ENCODE data around the gene CDKN2B-AS1. TPM values are rescaled to one million over a fixed set of nuclear protein-coding genes. Genes with fewer than 3 reads are reported as not detected.

Gene CDKN2B-AS1
- total RNA-seq, 2 donors from 2014 or later, result not detected

DNA sequence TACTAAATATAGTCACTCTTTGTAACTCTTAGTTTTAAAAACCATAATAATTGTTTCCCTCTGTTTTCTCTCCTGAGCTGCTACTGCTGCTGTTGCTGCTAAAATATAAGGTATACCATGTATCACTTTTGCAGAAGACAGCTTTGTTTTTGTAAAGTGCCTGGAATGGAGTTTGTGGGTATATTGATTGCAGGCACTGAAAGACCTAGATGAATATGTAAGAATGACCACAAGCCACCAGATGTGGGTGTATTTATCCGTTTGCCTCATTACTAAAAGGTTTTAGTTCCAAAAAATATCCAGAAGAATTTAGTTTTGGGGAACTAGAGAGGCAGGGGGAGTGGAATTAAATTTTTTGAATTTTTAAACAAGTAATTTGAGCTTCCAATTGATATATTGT is 165.6 kb downstream of the CDKN2B-AS1 start:
- no peaks in the 10 kb centered on the region for H3K36me3 ChIP-seq
- no peak overlapping the region for H3K4me3 ChIP-seq
- TF ChIP-seq, protein P1, sequence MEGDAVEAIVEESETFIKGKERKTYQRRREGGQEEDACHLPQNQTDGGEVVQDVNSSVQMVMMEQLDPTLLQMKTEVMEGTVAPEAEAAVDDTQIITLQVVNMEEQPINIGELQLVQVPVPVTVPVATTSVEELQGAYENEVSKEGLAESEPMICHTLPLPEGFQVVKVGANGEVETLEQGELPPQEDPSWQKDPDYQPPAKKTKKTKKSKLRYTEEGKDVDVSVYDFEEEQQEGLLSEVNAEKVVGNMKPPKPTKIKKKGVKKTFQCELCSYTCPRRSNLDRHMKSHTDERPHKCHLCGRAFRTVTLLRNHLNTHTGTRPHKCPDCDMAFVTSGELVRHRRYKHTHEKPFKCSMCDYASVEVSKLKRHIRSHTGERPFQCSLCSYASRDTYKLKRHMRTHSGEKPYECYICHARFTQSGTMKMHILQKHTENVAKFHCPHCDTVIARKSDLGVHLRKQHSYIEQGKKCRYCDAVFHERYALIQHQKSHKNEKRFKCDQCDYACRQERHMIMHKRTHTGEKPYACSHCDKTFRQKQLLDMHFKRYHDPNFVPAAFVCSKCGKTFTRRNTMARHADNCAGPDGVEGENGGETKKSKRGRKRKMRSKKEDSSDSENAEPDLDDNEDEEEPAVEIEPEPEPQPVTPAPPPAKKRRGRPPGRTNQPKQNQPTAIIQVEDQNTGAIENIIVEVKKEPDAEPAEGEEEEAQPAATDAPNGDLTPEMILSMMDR (IDR thresholded peaks at IDR 0.05), result no peak
- H3K27me3 ChIP-seq, result no peaks in the 10 kb centered on the region
- H3K9me3 ChIP-seq, result no peaks in the 10 kb centered on the region
- peaks cover 0 to 6% of the 10 kb centered on the region in 2 donors for H3K4me1 ChIP-seq
- no peak overlapping the region for H3K27ac ChIP-seq
- no peak for DNase-seq (ENCODE audit: low spot score)

DNA sequence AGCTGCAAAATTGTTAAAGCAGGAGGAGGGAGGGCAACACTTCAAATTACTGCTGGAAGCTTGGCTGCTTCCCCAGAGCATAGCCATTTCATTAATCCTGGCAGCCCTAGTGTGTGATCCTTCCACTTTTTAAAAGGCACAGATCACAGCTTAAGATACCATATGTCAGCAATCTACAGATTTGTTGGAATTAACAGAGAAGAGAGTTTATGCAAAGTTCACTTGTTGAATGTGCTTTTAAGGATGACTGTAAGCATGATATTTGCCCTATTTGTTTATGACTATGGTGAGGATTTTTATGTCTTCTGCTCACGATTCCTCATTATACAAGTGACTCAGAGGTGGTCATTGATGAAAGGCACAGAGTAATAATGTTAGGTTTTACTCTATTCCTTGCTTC is 170.6 kb downstream of the CDKN2B-AS1 start:
- no peaks in the 10 kb centered on the region for H3K36me3 ChIP-seq
- no peak for DNase-seq (ENCODE audit: low spot score)
- no peaks in the 10 kb centered on the region for H3K27me3 ChIP-seq
- TF ChIP-seq, protein P1 (IDR thresholded peaks at IDR 0.05), result no peak
- no peaks in the 10 kb centered on the region for H3K4me1 ChIP-seq
- H3K9me3 ChIP-seq, result no peaks in the 10 kb centered on the region
- H3K4me3 ChIP-seq, result no peak overlapping the region
- H3K27ac ChIP-seq, result no peak overlapping the region

DNA sequence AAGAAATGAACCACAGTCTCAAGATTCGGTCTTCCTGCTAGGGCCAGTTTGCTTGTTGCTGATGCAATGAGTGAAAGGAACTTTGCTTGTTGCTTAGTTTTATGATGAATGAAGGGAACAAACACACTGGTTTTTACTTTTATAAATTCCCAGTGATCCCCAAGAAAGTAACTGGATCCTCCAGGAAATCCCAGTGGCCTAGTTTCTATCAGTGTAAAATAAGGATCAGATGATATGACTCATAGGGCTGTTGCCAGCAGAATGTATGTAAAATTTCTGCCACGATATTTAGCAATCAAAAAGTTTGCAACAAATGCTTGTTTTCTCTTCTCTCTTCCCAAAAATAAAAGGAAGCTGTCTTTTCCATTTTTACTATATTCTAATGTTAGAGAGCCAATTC is 174.7 kb downstream of the CDKN2B-AS1 start:
- no peak for DNase-seq (ENCODE audit: low spot score)
- H3K27me3 ChIP-seq, result no peaks in the 10 kb centered on the region
- H3K36me3 ChIP-seq, result no peaks in the 10 kb centered on the region
- no peaks in the 10 kb centered on the region for H3K9me3 ChIP-seq
- TF ChIP-seq, protein P1 (IDR thresholded peaks at IDR 0.05), result no peak
- no peak overlapping the region for H3K4me3 ChIP-seq
- no peaks in the 10 kb centered on the region for H3K4me1 ChIP-seq
- H3K27ac ChIP-seq, result no peak overlapping the region

DNA sequence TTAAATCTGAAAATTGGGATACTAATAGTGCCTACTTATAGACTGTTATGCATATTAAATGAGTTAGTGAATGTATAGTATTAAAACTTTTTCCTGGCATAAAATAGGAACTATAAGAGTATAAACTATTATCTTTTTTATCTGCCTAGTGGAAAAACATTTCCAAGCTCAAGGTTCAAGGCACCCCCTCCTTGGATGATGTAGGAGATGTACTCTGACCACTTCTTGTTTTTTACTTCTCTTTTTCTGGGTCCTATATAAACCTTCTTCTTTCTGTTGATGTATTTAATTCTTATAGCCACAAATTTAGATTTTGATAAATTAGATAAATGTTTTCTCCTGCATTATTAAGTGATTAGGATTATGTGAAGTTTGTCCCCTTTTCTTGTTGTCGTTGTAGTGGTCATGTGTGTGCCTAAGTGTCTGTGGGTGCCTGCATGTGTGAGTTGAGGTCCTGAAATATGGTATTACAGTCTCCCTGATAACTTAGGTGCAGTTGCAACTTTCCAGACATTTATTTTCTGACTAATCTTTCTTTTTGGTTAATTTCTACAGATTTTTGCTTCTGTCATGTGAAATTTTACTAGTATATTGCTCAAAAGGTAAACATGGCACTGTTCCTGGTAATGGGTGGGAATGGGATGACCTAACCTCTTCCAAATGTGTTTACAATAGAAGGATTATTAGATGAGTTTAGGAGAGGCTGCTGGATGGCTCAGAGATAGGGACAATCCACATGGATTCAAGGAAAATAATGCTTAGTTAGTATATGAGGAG is 175.3 kb downstream of the CDKN2B-AS1 start:
- Histone ChIP-seq H3K4me3 (no peak overlapping the region), H3K4me1 (no peaks in the 10 kb centered on the region), H3K9me3 (no peaks in the 10 kb centered on the region), H3K27me3 (no peaks in the 10 kb centered on the region), H3K27ac (no peak overlapping the region), H3K36me3 (no peaks in the 10 kb centered on the region)
- no peak for DNase-seq (ENCODE audit: low spot score)
- TF ChIP-seq, protein P1 (IDR thresholded peaks at IDR 0.05), result no peak

Other genes starting within 250 kb of the CDKN2B-AS1 start
- 10 to 100 TPM in 1 of 2 donors, 1 to 10 TPM in 1; 9.1 to 10.3 TPM for gene MTAP, start 192.2 kb upstream of the CDKN2B-AS1 start, total RNA-seq
- gene CDKN2A, start 399 bp upstream of the CDKN2B-AS1 start, total RNA-seq, result 1 to 10 TPM in 1 of 2 donors, not detected in 1; 1.3 TPM
- 1 to 10 TPM; 2.5 to 3.9 TPM for gene CDKN2B, start 14.5 kb downstream of the CDKN2B-AS1 start, total RNA-seq

Measured in right atrium auricular region (tissue), 2 donors.